BJ (cell line): ENCODE measurements around the gene ERBIN. TPM values are rescaled to one million over a fixed set of nuclear protein-coding genes. Genes with fewer than 3 reads are reported as not detected.
A peak's percentile ranks its signal among the peaks of the same experiment; 100 is the strongest.

Experiments used
- CTCF ChIA-PET: fragments of 350-600 bp; formaldehyde crosslinking; extraction: SDS; loops from one replicate; lab custom pipeline; 2021; ENCODE audit warnings: antibody characterized with exemption, inconsistent platforms; lab: Yijun Ruan, JAX
- POLR2A ChIA-PET: fragments of 300-600 bp; sonication (Branson Sonifier 250); formaldehyde crosslinking; extraction: SDS; loops from one replicate; lab custom pipeline; 2021; ENCODE audit warnings: antibody characterized with exemption; lab: Charles Lee
- DNase-seq: peaks from one replicate; pipeline ENCODE4 v3.0.0-alpha.2; 2011; ENCODE audit warnings: low read depth
- H3K27me3 ChIP-seq: 2 replicates; pipeline ENCODE4 v1.6.0; 2011; ENCODE audit warnings: low read length; ENCODE audit not compliant: control insufficient read depth, insufficient read depth
- H3K36me3 ChIP-seq: 2 replicates; pipeline ENCODE4 v1.5.1; 2011; ENCODE audit warnings: low read length; ENCODE audit not compliant: control insufficient read depth, insufficient read depth
- H3K4me3 ChIP-seq: 2 replicates; pipeline ENCODE4 v1.5.1; 2011; ENCODE audit warnings: low read depth, mild to moderate bottlenecking, control low read depth, low read length
- CTCF ChIP-seq: IDR thresholded peaks from 2 replicates; pipeline ENCODE4 v1.5.1; 2011; ENCODE audit warnings: low read depth, mild to moderate bottlenecking, control low read depth, inconsistent platforms, low read length, moderate library complexity; ENCODE audit not compliant: insufficient read depth
- polyA plus RNA-seq: library from polyadenylated mRNA; depleted of rRNA; stranded (reverse); fragments of >200 nt; gene quantifications from 2 replicates; pipeline ENCODE4 v1.2.3, GENCODE V29; 2011

ERBIN gene
- polyA plus RNA-seq, 1 experiment, result 26.0 TPM

- ChIA-PET POLR2A (no interaction called here), CTCF (interaction anchor here (1.0 kb wide), 1 partner anchor 23 kb away, joined by 3 read pairs; no protein-coding TSS in a partner anchor)
- no peak overlapping the region for H3K4me3 ChIP-seq
- DNase-seq, result peak; percentile 17
- H3K27me3 ChIP-seq, result no peaks in the 10 kb centered on the region
- no peaks in the 10 kb centered on the region for H3K36me3 ChIP-seq
- TF ChIP-seq CTCF, result no peak
Measured at GRCh38 chr5:66010476-66010875, 84.1 kb downstream of the ERBIN start.

DNA sequence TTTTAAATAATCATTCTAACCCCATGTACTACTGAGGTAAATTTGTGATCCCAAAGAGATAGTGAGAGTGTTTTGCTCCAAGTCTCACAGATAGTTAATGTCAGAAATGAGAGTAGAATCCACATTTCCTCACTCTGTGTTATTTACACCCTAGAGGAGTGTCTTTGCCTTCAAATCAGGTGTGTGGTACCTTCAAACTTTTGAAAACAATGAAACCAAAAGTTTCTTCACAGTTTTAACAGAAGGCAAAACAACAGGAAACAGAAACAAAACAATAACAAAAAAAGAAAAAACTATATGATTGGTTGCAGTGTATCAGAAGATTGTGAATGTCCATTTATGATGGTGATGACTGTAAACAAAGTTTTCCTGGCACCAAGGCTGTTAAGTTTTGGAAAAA is 85.9 kb downstream of the ERBIN start:
- ChIA-PET POLR2A (no interaction called here), CTCF (no interaction called here)

DNA sequence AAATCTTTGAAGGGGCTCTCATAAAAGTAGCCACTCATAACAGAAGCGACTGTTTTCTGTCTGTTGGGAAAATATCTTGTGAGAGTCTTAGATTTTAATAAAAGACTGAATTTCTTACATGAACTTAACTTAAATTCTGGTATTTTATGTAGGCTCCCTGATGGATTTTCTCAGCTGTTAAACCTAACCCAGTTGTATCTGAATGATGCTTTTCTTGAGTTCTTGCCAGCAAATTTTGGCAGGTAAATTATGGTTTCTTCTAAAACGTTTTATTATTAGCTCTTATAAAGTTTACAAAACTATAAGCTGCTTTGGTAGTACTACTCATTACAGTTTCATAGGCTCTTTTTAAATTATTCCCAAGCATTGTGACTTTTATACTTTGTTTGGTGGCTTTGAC is 87.0 kb downstream of the ERBIN start:
- ChIA-PET POLR2A (no interaction called here), CTCF (no interaction called here)
- TF ChIP-seq CTCF, result no peak
- no peak for DNase-seq
- Histone ChIP-seq H3K27me3 (no peaks in the 10 kb centered on the region), H3K36me3 (no peaks in the 10 kb centered on the region), H3K4me3 (no peak overlapping the region)

More for the DNA sequence above, 85.9 kb downstream of the ERBIN start:
- TF ChIP-seq CTCF, result no peak
- no peak overlapping the region for H3K4me3 ChIP-seq
- no peaks in the 10 kb centered on the region for H3K36me3 ChIP-seq
- H3K27me3 ChIP-seq, result no peaks in the 10 kb centered on the region
- no peak for DNase-seq

- ChIA-PET POLR2A (no interaction called here), CTCF (no interaction called here)
- no peak for DNase-seq
- no peak overlapping the region for H3K4me3 ChIP-seq
- H3K36me3 ChIP-seq, result no peaks in the 10 kb centered on the region
- TF ChIP-seq CTCF, result no peak
- H3K27me3 ChIP-seq, result no peaks in the 10 kb centered on the region
Measured at GRCh38 chr5:66013906-66014305, 87.5 kb downstream of the ERBIN start.

- ChIA-PET POLR2A (no interaction called here), CTCF (no interaction called here)
- no peaks in the 10 kb centered on the region for H3K27me3 ChIP-seq
- H3K4me3 ChIP-seq, result no peak overlapping the region
- DNase-seq, result no peak
- no peaks in the 10 kb centered on the region for H3K36me3 ChIP-seq
- TF ChIP-seq CTCF, result no peak
Measured at GRCh38 chr5:66015196-66015960, 89.0 kb downstream of the ERBIN start.
